ENCODE data around the gene DPP3.
"Not testable (repeated sequence)": the region's sequence is repeated elsewhere in the genome, so short reads cannot be mapped to it uniquely, and the experiment has no call there.

Gene DPP3

GRCh38 chr11:66480117-66480938, at the start of gene DPP3:
Gene DPP3 (plus strand): TSS chr11:66480434. CDS start chr11:66482201, 1,767 bp downstream.
- peak; percentile 97 for DNase-seq (ENCODE audit: low spot score)

GRCh38 chr11:66431287-66431686, 48.9 kb upstream of the DPP3 start:
- DNase-seq (ENCODE audit: low spot score): not testable (repeated sequence)

GRCh38 chr11:66431871-66432329, 48.3 kb upstream of the DPP3 start:
- DNase-seq (ENCODE audit: low spot score): peak; percentile 29

GRCh38 chr11:66432597-66432996, 47.6 kb upstream of the DPP3 start:
- DNase-seq (ENCODE audit: low spot score): no peak

- no peak for DNase-seq (ENCODE audit: low spot score)
Observed at GRCh38 chr11:66437979-66438503, 42.2 kb upstream of the DPP3 start.

- DNase-seq (ENCODE audit: low spot score): peak; percentile 98
Observed at GRCh38 chr11:66438504-66439466, 41.4 kb upstream of the DPP3 start, which contains the start of gene MRPL11. Gene MRPL11 (minus strand): TSS chr11:66438848. CDS start chr11:66438754, 94 bp downstream.

- DNase-seq (ENCODE audit: low spot score): not testable (repeated sequence)
Observed at GRCh38 chr11:66440101-66440939, 39.9 kb upstream of the DPP3 start.

- DNase-seq (ENCODE audit: low spot score): not testable (repeated sequence)
Observed at GRCh38 chr11:66440940-66441282, 39.3 kb upstream of the DPP3 start.

GRCh38 chr11:66443602-66444001, 36.6 kb upstream of the DPP3 start:
- DNase-seq (ENCODE audit: low spot score): no peak

- DNase-seq (ENCODE audit: low spot score): no peak
Observed at GRCh38 chr11:66447012-66447411, 33.2 kb upstream of the DPP3 start.

- no peak for DNase-seq (ENCODE audit: low spot score)
Observed at GRCh38 chr11:66448523-66448922, 31.7 kb upstream of the DPP3 start.

- DNase-seq (ENCODE audit: low spot score): no peak
Observed at GRCh38 chr11:66450560-66450959, 29.7 kb upstream of the DPP3 start.

GRCh38 chr11:66451663-66452062, 28.6 kb upstream of the DPP3 start:
- DNase-seq (ENCODE audit: low spot score): no peak

- no peak for DNase-seq (ENCODE audit: low spot score)
Observed at GRCh38 chr11:66454247-66454646, 26.0 kb upstream of the DPP3 start.

GRCh38 chr11:66454828-66455227, 25.4 kb upstream of the DPP3 start:
- no peak for DNase-seq (ENCODE audit: low spot score)

GRCh38 chr11:66457826-66458225, 22.4 kb upstream of the DPP3 start:
- DNase-seq (ENCODE audit: low spot score): no peak

- DNase-seq (ENCODE audit: low spot score): no peak
Observed at GRCh38 chr11:66459138-66459778, 21.0 kb upstream of the DPP3 start.

- DNase-seq (ENCODE audit: low spot score): no peak
Observed at GRCh38 chr11:66462010-66462409, 18.2 kb upstream of the DPP3 start.

- no peak for DNase-seq (ENCODE audit: low spot score)
Observed at GRCh38 chr11:66462911-66463310, 17.3 kb upstream of the DPP3 start.

- not testable (repeated sequence) for DNase-seq (ENCODE audit: low spot score)
Observed at GRCh38 chr11:66464116-66464515, 16.1 kb upstream of the DPP3 start.

GRCh38 chr11:66464916-66465315, 15.3 kb upstream of the DPP3 start:
- peak; percentile 16 for DNase-seq (ENCODE audit: low spot score)
